Measurements from ENCODE around the gene NUDCD3.
"Not testable (repeated sequence)": the region's sequence is repeated elsewhere in the genome, so short reads cannot be mapped to it uniquely, and the experiment has no call there.

NUDCD3 gene

DNA sequence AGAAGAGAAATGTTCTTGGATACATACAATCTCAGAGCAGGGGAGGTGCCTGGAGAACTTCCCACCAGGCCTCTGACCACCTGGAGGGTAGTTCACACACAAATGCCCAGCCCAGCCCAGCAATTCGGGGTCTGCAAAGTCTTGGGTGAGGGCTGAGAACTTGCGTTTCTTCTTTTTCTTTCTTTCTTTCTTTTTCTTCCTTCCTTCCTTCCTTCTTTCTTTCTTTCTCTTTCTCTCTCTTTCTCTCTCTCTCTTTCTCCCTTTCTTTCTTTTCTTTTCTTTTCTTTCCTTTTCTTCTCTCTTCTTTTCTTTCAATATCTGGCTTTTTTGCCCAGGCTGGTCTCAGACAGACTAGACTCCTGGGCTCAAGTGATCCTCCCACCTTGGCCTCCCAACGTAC lies 28.3 kb upstream of the NUDCD3 start:
- no peak for DNase-seq (ENCODE audit: low read depth in 2 of 3, low spot score in 1 of 3)

DNA sequence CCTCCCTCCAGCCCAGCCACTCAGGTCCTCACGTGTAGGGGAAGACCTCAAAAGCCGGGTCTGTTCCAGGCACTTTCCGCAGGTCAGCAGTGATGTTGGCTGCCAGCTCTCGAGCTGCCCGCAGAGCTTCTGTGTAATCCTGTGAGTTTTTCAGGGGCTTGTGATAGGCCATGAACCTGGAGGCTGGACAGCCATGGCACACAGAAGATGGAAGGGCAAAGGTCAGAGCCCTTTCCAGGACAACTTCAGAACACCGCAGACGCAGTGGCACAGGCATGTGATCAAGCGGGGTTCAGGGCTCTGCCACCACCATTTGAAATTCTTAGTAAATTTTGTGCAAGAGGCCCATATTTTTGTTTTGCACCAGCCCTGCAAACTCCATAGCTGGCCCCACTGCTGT lies 26.7 kb upstream of the NUDCD3 start:
- no peak for DNase-seq (ENCODE audit: low read depth in 2 of 3, low spot score in 1 of 3)

DNA sequence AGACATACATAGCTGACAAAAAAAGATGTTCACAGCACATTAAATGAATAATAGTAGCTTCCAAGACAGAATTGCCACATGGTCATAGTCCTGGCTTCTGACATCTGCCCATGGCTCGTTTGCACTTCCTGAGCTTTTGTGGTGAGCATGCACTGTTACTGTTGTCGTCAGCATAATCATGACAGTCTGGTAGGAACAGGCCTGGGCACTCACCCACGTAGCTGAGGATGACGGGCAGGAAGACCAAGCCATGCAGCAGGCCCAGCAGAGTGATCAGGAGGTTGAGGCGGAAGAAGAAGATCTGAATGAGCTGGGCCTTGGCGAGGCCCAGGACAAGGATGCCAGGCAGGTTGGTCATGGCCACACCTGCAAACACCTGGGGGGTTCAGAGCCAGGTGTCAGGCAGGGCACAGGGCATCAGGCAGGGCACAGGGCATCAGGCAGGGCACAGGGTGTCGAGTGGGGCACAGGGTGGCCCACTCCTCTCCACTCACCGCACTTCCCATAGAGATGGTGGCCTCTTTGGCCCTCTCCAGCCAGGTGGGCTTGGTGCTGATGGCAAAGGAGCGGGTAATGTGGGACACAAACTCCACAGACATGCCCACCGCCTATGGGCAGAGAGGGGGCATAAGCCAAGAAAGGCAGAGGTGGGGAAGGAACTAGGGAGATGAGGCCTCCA lies 25.3 kb upstream of the NUDCD3 start:
- DNase-seq (ENCODE audit: low read depth in 2 of 3, low spot score in 1 of 3): no peak

DNA sequence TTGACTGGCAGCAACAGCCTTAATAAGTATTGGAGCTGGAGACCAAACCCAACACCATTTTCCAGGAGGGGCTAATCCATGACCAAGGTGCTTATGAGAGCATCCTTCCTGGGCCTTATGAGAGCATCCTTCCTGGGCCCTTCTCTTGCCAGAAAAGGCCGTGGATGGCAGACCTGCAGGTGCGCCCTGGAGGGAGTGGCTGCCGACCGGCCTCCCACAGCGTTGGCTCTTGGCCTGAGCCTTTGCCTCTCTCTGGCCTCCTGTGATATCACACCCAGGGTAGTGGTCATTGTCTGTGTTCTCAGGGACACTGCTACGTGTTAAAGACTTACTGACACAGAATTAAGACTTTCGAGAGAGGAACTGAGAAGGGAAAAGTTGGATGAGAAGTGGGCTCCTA lies 22.3 kb upstream of the NUDCD3 start:
- DNase-seq (ENCODE audit: low read depth in 2 of 3, low spot score in 1 of 3): no peak

DNA sequence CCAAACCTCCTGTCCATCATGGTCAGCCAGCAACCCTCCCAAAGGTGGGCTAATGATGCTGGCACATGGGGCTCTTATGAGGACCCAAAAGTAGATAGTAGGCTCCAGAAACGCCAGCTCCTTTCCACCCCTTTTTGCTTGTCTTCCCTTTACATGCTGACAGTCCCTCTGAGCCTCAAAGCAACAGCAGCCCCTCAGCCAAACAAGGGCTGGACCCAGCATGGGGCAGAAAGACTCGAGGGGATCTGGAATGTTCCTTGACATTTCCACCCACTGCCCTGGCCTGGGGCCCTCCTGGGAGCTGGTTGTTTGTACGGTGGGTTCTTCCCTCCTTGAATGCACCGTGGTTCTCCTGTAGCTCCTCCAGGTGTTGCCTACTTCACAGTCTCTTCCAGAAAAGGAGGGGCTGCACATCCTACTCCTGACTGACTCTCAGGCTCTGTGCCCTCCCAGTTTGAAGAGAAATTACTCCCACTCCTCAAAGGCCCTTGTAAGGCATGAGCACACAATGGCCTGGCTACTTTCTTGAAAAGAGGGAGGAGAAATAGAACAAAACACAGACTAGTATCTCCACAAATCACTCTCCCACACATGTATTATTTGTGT lies 21.5 kb upstream of the NUDCD3 start:
- DNase-seq (ENCODE audit: low read depth in 2 of 3, low spot score in 1 of 3): no peak

DNA sequence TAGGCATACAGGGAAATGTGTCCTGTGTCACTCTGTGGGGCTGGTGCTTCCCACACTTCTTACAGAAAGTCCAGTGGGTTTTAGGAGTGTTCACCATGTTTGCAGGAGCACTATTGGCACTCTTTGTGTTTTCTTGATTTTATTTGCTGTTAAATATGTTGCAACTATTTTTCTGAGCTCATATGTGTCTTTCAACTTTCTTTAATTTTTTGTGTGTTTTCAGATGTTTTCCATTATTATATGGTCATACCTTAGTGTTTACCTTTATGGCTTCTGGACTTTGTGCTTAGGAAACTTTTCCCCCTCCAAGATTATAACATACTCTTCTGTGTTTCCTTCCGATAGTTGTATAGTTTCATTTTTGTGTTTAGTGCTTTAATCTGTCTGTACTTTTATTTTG lies 20.8 kb upstream of the NUDCD3 start:
- DNase-seq (ENCODE audit: low read depth in 2 of 3, low spot score in 1 of 3): no peak

DNA sequence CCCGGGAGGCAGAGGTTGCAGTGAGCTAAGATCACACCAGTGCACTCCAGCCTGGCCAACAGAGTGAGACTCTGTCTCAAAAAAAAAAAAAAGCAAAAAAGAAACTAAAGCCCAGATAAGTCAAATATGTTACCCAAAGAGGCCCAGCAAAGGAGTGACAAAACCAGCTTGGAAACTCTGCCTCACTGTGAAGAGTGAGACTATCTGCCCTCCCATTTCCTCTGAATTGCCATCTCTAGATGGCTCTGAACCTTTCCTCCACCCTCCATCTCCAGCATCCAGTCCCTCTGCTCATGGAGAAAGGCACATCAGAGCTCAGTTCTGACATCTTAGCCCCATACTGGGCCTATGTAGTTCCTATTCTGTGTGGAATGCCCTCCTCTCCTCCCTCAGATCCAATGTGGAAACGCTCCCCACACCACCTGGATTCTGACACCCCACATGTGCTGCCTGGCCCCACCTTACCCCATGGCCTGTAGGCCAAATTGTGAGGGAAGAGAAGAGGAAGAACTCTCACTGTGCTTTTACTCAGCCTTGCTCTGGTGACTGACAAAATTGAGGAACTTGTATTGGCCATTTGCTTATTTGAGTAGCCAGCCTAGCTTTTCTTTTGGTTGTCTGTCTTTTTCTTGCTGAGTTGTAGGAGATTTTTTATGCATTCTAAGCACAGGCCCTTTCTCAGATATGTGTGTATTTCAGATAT lies 18.0 kb upstream of the NUDCD3 start:
- DNase-seq (ENCODE audit: low read depth in 2 of 3, low spot score in 1 of 3): no peak

DNA sequence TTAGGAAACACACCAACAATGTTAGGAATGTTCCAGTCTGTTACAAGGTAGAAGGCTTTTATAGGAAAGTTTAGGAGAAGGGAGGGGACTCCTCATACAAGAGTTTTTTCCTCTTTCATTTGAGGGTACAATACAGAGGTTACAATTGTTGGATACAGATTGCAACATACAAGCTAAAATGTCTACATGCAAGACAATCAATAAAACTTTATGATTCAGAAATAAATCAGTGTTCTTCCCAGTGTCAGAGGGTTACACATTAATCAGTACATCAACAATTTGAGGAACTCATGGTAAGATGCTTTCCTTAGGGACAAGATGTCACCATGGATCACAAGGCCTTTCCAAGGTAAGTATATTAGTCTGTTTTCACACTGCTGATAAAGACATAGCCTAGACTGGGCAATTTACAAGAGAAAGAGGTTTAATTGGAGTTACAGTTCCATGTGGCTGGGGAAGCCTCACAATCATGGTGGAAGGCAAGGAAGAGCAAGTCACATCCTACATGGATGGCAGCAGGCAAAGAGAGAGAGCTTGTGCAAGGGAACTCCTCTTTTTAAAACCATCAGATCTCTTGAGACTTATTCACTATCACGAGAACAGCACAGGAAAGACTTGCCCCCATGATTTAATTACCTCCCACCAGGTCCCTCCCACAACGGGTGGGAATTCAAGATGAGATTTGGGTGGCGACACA lies 16.3 kb upstream of the NUDCD3 start:
- DNase-seq (ENCODE audit: low read depth in 2 of 3, low spot score in 1 of 3): not testable (repeated sequence)

DNA sequence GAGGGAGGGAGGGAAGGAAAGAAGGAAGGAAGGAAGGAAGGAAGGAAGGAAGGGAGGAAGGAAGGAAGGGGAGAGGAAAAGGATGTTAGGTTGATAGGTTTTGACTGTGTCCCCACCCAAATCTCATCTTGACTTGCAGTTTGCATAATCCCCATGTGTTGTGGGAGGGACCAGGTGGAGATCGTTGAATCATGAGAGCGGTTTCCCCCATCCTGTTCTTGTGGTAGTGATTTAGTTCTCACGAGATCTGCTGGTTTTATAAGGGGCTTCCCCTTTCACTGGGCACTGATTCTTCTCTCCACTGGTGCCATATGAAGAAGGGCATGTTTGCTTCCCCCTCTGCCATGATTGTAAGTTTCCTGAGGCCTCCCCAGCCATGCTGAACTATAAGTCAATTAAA lies 15.1 kb upstream of the NUDCD3 start:
- no peak for DNase-seq (ENCODE audit: low read depth in 2 of 3, low spot score in 1 of 3)

DNA sequence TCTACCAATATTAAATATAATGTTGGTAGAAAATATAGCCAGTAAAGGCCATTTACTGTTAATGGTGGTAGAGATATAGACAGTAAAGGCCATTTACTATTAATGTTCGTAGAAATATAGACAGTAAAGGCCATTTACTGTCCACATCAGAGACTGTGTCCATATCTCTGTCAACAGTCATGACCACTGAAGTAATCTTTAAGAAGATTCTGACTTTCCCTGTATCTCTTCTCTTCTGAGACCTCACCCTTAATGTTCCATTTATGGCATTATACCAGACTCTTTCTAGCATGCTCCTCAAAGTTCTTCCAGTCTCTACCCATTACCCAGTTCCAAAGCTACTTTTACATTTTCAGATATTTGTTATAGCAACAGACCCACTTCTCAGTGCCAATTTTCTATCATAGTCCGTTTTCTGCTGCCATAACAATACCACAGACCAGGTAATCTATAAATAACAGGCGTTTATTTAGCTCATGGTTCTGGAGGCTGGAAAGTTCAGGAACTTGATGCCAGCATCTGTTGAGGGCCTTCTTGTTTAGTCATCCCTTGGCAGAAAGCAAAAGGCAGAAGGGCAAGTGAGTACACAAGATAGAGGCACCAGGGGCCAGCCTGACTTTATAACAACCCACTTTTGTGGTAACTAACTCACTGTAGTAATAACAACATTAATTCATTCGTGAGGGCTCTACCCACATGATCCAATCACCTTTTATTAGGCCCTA lies 7.9 kb upstream of the NUDCD3 start:
- DNase-seq (ENCODE audit: low read depth in 2 of 3, low spot score in 1 of 3): no peak

DNA sequence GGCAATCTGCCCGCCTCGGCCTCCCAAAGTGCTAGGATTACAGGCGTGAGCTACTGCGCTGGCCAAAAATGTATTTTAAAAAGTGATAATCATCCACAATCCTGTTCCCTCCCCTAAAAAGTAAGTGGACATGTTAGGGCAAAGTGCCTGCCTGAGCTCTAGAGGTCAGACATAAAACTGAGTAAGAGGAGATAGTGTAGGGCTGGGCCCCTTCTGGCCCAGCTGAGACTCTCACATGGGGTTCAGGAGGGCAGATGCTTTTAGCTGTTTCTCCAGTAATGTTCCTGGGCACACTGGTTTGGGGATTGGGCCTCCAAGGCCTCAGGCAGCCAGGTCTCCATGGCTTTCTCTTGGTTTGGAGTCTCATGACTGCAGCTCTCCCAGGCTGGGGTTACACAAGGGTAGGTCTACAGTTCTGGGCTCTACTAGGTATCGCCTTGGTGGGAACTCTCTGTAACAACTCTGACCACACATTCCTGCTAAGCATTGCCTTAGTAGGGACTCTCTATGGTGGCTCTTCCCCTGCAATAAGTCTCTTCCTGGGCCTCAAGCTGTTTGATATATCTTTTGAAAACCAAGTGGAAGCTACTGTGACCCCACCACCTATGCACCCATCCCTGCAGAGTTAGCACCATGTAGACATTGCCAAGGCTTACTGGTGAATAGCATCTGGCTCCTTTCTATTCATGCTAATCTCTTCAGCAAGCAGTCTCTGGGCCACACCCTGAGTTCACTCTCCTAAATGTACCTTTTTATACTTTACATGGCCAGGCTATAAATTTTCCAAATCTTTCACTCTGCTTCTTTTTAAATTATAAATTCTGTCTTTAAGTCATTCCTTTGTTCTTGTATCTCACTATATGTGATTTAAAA lies 6.9 kb upstream of the NUDCD3 start:
- DNase-seq (ENCODE audit: low read depth in 2 of 3, low spot score in 1 of 3): no peak

DNA sequence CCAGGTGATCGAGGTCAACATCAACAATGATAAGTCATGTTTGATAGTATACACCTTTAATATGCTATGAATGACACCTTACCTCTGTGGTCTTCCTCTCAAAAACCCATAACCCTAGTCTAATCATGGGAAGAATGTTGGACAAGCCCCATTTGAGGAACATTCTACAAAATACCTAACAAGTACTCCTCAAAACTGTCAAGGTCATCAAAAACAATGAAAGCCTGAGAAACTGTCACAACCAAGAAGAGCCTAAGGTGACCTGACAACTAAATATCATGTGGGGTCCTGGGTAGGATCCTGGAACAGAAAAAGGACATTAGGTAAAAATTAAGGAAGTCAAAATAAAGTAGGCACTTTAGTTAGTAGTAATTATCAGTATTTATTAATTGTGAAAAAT lies 5.9 kb upstream of the NUDCD3 start:
- DNase-seq (ENCODE audit: low read depth in 2 of 3, low spot score in 1 of 3): no peak

DNA sequence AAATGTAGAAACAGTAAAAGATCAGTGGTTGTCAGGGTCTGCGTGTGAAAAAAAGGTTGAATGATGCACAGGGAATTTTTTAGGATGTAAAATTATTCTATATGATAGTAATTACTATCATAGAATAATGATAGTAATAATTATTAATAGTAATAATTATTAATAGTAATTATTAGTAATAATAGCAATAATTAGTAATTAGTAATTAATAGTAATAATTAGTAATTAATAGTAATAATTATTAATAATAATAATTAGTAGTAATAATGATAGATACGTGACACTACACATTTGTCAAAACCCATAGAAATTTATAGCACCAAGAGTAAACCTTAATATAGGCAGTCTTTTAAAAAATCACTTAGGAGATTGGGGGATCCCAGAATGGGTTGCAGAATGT lies 4.5 kb upstream of the NUDCD3 start:
- no peak for DNase-seq (ENCODE audit: low read depth in 2 of 3, low spot score in 1 of 3)

DNA sequence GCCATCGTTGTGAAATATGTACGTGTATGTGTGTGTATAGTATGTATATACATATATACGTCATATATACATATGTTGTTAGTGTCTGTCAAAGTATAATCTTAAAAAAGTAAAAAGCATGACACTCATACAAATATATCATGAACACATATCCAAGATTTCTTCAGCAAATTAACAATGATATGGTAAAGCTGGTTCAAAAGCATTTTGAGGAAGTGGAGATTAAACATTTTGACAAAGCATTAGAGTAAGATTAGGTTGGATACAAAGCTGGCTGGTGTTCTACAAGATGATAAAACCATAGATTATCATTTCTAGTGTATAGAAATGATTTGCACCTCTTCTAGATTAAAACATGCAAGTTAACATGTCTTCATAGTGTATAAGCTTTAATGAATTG lies 771 bp upstream of the NUDCD3 start:
- no peak for DNase-seq (ENCODE audit: low read depth in 2 of 3, low spot score in 1 of 3)

DNA sequence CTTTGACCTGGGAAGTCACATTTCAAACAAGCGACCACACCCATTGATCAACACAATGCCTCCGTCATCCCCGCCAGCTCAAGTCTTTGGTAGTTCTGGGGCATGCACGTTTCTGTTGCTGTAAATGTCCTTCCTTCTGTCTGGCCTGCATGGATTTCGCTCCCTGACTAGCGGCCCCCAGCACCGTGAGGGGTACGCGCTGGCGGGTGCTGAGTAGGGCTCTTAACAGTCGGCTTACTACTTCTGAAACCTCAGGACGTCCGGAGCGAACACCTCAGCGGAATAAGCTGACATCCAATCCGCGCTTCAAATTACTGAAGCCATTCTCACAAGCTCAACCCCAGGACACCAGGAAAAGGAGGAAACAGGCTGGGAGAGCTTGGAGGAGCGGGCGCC lies 505 bp downstream of the NUDCD3 start:
- DNase-seq (ENCODE audit: low read depth in 2 of 3, low spot score in 1 of 3): no peak

DNA sequence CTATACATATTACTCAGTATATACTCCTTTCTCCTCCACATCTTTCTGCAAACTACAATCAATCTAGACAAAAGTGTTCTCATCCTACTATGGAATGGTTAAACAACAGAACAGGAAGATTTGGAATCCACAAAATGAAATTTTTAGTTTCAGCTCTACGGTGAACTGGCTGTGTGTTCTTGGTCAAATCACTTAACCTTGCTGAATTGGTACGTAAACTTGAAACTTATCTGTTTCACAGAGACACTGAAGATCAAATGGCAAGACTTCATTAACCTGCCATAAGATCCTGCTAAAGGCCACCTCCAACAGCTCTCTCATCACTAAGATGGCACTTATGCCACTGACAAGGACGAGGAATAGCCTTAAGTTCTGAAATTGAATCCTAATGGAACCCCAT lies 1.5 kb downstream of the NUDCD3 start:
- DNase-seq (ENCODE audit: low read depth in 2 of 3, low spot score in 1 of 3): no peak

DNA sequence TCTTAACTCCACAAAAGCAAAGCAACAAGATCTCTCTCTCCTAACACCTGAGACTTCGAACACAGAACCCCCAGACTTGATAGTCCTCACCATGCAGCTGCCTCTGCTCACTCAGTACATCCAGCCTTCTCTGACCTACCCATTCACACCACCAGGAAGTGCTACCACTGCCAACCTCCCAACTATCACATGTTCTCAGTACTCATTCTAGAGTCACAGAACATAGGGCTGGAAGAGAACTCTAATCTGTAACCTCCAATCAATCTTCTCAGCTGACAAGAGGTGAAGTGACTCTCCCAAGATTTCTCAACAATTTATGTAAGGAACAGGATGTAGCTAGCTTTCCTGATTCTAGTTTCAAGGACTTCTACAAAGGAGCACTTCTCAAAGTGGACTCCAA lies 3.8 kb downstream of the NUDCD3 start:
- DNase-seq (ENCODE audit: low read depth in 2 of 3, low spot score in 1 of 3): no peak

DNA sequence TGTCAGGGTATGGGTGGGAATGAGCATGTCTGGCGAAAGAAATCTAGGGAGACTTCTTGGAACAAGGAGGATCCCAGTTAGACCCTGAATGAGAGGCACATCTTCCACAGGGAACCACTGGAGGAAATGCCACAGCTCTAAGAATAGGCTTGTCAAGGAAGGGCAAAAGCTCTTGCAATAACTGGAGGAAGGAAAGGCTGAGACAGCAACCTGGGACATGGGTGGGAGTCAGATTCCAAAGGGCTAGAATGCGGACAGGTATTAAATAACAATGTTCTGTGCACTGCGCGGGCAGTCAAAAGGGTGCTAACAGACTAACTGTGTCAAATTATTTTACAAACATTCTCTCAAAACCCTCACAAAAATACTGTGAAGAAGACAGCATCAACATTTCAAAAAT lies 4.5 kb downstream of the NUDCD3 start:
- DNase-seq (ENCODE audit: low read depth in 2 of 3, low spot score in 1 of 3): no peak

DNA sequence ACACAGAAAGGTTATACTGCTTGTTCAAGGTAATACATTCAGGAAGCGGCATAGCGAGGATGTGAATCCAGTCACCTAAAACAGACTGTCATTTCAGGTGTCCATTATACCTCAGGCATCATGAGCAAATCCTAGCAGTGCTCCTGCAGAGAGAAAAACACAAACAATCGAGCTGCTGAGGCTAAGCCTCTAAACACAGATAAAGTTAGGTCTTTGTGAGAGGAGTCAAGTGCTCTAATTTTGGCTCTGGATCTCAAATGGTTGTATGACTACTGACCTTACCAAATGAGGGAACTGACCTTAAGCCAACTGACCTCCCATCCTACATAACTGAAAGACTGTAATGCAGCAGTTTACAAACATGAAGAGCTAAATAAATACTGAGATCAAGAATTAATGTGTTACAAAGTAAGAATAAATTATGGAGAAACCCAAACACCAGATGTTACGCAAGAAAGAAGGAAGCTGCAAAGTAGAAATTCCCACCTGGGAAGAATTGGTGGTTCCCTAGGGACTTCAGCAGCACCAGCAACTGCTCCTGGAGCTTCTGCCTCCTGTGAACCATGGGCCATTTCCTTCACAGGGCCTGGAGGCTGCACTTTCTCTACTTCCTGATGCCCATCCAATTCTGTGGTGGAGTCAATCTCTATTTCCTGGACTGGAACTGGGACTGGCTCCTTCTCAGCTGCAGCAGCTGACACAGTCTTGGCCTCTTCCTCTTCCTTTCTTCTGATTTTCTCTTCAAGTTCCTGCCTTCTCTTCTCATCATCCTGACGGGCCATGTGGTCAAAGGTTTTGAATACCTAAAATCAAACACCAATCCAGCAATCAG lies 5.8 kb downstream of the NUDCD3 start:
- no peak for DNase-seq (ENCODE audit: low read depth in 2 of 3, low spot score in 1 of 3)

All from stimulated activated CD4-positive, alpha-beta T cell treated with anti-CD3 and anti-CD28 coated beads, Interleukin-12 subunit alpha, Interleukin-12 subunit beta, amount 100 ng/mL, for 48 hours (primary cell).